Karpas-422 (cell line): ENCODE measurements around the gene NME7. TPM values are rescaled to one million over a fixed set of nuclear protein-coding genes. Genes with fewer than 3 reads are reported as not detected.

Experiments
- DNase-seq: peaks from one replicate; pipeline ENCODE4 v3.0.0-alpha.2; 2015
- H2AFZ ChIP-seq: fragments of 200-600 bp; sonication (generic); 2 replicates; pipeline ENCODE4 v1.6.1; 2014; ENCODE audit warnings: antibody characterized with exemption, low read length, mixed read lengths
- H3K27ac ChIP-seq: fragments of 200-600 bp; sonication (generic); 2 replicates; pipeline ENCODE4 v1.5.1; 2014; ENCODE audit warnings: mild to moderate bottlenecking, low read length, moderate library complexity
- H3K27me3 ChIP-seq: fragments of 200-600 bp; sonication (generic); 2 replicates; pipeline ENCODE4 v1.6.1; 2014; ENCODE audit warnings: low read length, mixed read lengths
- H3K36me3 ChIP-seq: fragments of 200-600 bp; sonication (generic); 2 replicates; pipeline ENCODE4 v1.6.1; 2014; ENCODE audit warnings: low read length, mixed read lengths; ENCODE audit not compliant: insufficient read depth
- H3K4me1 ChIP-seq: fragments of 200-600 bp; sonication (generic); 2 replicates; pipeline ENCODE4 v1.6.1; 2014; ENCODE audit warnings: mild to moderate bottlenecking, low read length, mixed read lengths
- H3K4me2 ChIP-seq: fragments of 200-600 bp; sonication (generic); 2 replicates; pipeline ENCODE4 v1.6.1; 2014; ENCODE audit warnings: low read length, low read depth, mild to moderate bottlenecking; ENCODE audit not compliant: poor library complexity, severe bottlenecking
- H3K4me3 ChIP-seq: fragments of 200-600 bp; sonication (generic); 2 replicates; pipeline ENCODE4 v1.5.1; 2014; ENCODE audit warnings: mild to moderate bottlenecking, antibody characterized with exemption, low read length, mixed read lengths
- H3K79me2 ChIP-seq: fragments of 200-600 bp; sonication (generic); 2 replicates; pipeline ENCODE4 v1.6.1; 2014; ENCODE audit warnings: mild to moderate bottlenecking, low read length, mixed read lengths
- H3K9ac ChIP-seq: fragments of 200-600 bp; sonication (generic); 2 replicates; pipeline ENCODE4 v1.6.0; 2014; ENCODE audit warnings: low read length
- H3K9me2 ChIP-seq: fragments of 200-600 bp; sonication (generic), shearing (Covaris generic); replicated peaks from 2 replicates; pipeline ENCODE4 v1.6.0; 2014; ENCODE audit warnings: mild to moderate bottlenecking, low read length, moderate library complexity; ENCODE audit not compliant: insufficient read depth
- H3K9me3 ChIP-seq: fragments of 300-700, 200-600 bp; sonication (generic); 2 replicates; pipeline ENCODE4 v1.6.1; 2014; ENCODE audit warnings: low read length, mixed read lengths
- H4K20me1 ChIP-seq: fragments of 200-600 bp; sonication (generic); 2 replicates; pipeline ENCODE4 v1.6.1; 2014; ENCODE audit warnings: mild to moderate bottlenecking, antibody characterized with exemption, low read length, low read depth; ENCODE audit not compliant: insufficient read depth
- total RNA-seq: library from RNA; depleted of rRNA; stranded (reverse); fragments of >200 nt; shearing (Covaris generic); gene quantifications from 2 replicates; pipeline ENCODE4 v1.2.3, GENCODE V29; 2014; ENCODE audit warnings: low replicate concordance

NME7 gene
- total RNA-seq, 1 experiment from 2014 or later, result 7.2 TPM

DNA sequence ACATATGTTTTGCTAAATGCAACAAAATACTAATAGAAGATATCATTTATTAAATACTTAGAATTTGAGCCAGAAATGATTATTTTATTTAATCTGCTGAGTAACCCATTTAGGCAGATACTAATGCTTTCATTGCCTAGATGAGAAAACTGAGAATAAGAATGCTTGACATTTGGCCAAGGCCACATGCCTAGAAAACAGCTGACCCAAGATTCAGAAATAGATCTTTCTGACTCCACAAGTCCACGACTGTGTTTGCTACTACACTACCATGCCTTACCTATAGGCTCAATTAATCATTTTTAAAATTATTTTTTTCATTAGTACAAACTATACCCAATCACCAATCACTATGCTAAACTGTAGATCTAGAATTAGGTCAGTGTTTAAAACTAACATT, 131.5 kb downstream of the NME7 start:
- no peaks in the 10 kb centered on the region for H3K9me2 ChIP-seq
- no peaks in the 10 kb centered on the region for H3K4me1 ChIP-seq
- H4K20me1 ChIP-seq, result no peaks in the 10 kb centered on the region
- H2AFZ ChIP-seq, result no peak overlapping the region
- DNase-seq, result no peak
- H3K36me3 ChIP-seq, result no peaks in the 10 kb centered on the region
- no peak overlapping the region for H3K4me3 ChIP-seq
- H3K27ac ChIP-seq, result no peak overlapping the region
- no peaks in the 10 kb centered on the region for H3K79me2 ChIP-seq
- H3K9me3 ChIP-seq, result no peaks in the 10 kb centered on the region
- H3K27me3 ChIP-seq, result no peaks in the 10 kb centered on the region
- H3K4me2 ChIP-seq, result no peak overlapping the region
- H3K9ac ChIP-seq, result no peak overlapping the region

DNA sequence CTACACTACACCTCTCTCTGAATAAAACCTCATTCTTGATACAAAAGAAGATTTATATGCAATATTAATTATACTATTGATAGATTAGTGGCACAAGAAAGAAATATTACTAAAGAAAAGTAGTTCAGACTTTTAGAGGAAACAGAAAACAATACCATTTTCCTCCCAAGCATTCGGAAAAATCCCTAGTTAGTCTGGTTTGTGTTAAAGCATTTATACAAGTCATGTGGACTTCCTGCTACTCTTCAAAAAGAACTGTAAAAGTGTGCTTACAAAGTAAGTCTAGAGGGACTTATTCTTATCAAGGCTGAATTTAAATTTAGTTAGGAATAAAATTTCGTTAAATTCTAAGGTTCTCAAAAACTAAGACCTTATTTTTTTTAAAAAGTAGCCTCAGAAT, 132.0 kb downstream of the NME7 start:
- H3K4me3 ChIP-seq, result no peak overlapping the region
- H3K4me1 ChIP-seq, result no peaks in the 10 kb centered on the region
- H3K79me2 ChIP-seq, result no peaks in the 10 kb centered on the region
- H3K4me2 ChIP-seq, result no peak overlapping the region
- no peaks in the 10 kb centered on the region for H3K27me3 ChIP-seq
- H3K36me3 ChIP-seq, result no peaks in the 10 kb centered on the region
- no peak overlapping the region for H2AFZ ChIP-seq
- no peak for DNase-seq
- H3K9ac ChIP-seq, result no peak overlapping the region
- H3K9me3 ChIP-seq, result no peaks in the 10 kb centered on the region
- H3K27ac ChIP-seq, result no peak overlapping the region
- H3K9me2 ChIP-seq, result no peaks in the 10 kb centered on the region
- no peaks in the 10 kb centered on the region for H4K20me1 ChIP-seq

DNA sequence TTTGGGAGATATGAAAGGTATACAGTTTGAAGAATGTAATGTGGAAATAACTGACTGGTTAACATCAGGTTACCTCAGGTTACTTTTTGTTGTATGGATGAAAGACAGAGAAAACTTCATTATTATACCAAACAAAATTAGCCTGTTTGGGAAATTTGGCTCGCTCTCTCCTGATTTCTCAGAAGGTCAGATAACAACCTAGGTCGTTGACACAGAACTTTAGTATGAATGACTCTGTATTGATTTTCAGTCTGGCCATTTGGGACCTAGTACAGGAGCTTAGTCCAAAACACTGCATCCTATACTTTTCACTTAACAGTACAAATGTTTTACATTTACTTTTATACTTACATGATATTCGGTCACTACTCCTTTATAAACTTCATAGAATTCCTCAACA, 132.8 kb downstream of the NME7 start:
- H4K20me1 ChIP-seq, result no peaks in the 10 kb centered on the region
- no peak overlapping the region for H2AFZ ChIP-seq
- H3K27ac ChIP-seq, result no peak overlapping the region
- H3K4me3 ChIP-seq, result no peak overlapping the region
- no peaks in the 10 kb centered on the region for H3K4me1 ChIP-seq
- H3K9me3 ChIP-seq, result no peaks in the 10 kb centered on the region
- H3K9ac ChIP-seq, result no peak overlapping the region
- no peak for DNase-seq
- no peaks in the 10 kb centered on the region for H3K36me3 ChIP-seq
- H3K9me2 ChIP-seq, result no peaks in the 10 kb centered on the region
- H3K79me2 ChIP-seq, result no peaks in the 10 kb centered on the region
- H3K27me3 ChIP-seq, result no peaks in the 10 kb centered on the region
- H3K4me2 ChIP-seq, result no peak overlapping the region

DNA sequence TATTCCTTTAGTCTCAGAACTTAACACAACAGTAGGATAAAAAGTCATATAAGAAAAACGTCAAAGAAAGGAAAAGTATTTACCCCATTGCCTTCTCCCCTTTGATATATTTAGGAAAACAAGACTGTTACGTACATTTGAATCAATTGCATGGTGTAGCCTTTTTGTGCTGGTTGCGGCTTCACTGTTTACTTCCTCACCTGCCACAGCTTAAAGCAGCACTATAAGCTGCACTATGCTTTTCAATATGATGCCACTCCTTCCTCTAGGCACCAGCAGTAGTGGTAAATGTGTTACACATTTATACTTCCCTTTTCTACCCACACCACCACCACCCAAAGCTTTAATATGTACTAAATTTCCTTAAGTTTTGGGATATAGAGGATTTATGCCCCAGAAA, 150.0 kb downstream of the NME7 start:
- Histone ChIP-seq H3K79me2 (no peaks in the 10 kb centered on the region), H3K9me3 (no peaks in the 10 kb centered on the region), H3K27me3 (no peaks in the 10 kb centered on the region), H3K9ac (no peak overlapping the region), H3K4me2 (no peak overlapping the region), H3K9me2 (no peaks in the 10 kb centered on the region; the same call in 1 of the 2 replicates), H2AFZ (no peak overlapping the region), H3K27ac (no peak overlapping the region), H3K36me3 (no peaks in the 10 kb centered on the region), H3K4me3 (no peak overlapping the region), H4K20me1 (no peaks in the 10 kb centered on the region), H3K4me1 (no peaks in the 10 kb centered on the region)
- no peak for DNase-seq

DNA sequence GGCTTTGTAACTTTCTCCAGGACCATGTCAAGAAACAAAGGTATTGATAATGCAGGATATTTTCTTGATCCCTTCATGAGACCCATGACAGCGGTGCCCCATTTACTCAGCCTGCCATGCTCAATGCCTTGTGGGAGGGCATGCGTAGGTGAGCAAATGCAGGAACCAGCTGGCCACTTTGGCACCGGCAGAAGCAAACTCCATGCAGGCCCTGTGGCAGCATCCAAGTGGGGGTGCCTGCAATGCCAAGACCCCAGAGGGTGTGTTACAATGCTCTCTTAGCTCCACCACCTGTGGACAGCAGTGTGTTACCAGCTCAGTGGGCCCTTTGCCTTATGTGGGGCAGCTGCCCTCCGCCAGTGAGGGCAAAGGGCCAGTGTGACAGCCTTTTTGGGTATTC, 153.0 kb downstream of the NME7 start:
- Histone ChIP-seq H3K4me3 (no peak overlapping the region), H3K79me2 (no peaks in the 10 kb centered on the region), H3K36me3 (no peaks in the 10 kb centered on the region), H2AFZ (no peak overlapping the region), H3K9me3 (no peaks in the 10 kb centered on the region), H3K27me3 (no peaks in the 10 kb centered on the region), H3K9ac (no peak overlapping the region), H4K20me1 (no peaks in the 10 kb centered on the region), H3K27ac (no peak overlapping the region), H3K9me2 (no peaks in the 10 kb centered on the region; the same call in 1 of the 2 replicates), H3K4me1 (no peaks in the 10 kb centered on the region), H3K4me2 (no peak overlapping the region)
- DNase-seq, result no peak

DNA sequence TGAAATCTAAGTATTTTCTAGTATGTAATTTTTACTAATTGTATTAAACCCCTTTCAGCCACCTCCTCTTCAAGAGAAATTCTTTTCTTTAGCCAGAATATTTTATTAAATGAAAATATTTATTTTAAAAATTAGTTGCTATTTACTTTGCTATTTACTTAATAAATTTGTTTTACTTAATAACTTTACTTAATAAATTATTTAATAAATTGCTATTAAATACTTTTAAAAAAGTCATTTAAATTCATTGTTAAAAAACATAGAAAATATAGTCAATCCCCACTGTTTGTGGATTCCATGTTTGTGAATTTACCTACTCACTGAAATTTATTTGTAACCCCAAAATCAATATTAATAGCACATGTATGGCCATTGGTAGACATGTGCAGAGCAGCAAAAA, 155.5 kb downstream of the NME7 start:
- Histone ChIP-seq H2AFZ (no peak overlapping the region), H3K79me2 (no peaks in the 10 kb centered on the region), H3K27me3 (no peaks in the 10 kb centered on the region), H3K9me2 (no peaks in the 10 kb centered on the region; the same call in 1 of the 2 replicates), H3K27ac (no peak overlapping the region), H3K9me3 (no peaks in the 10 kb centered on the region), H3K4me3 (no peak overlapping the region), H3K4me2 (no peak overlapping the region), H3K4me1 (no peaks in the 10 kb centered on the region), H4K20me1 (no peaks in the 10 kb centered on the region), H3K36me3 (no peaks in the 10 kb centered on the region), H3K9ac (no peak overlapping the region)
- DNase-seq, result no peak

DNA sequence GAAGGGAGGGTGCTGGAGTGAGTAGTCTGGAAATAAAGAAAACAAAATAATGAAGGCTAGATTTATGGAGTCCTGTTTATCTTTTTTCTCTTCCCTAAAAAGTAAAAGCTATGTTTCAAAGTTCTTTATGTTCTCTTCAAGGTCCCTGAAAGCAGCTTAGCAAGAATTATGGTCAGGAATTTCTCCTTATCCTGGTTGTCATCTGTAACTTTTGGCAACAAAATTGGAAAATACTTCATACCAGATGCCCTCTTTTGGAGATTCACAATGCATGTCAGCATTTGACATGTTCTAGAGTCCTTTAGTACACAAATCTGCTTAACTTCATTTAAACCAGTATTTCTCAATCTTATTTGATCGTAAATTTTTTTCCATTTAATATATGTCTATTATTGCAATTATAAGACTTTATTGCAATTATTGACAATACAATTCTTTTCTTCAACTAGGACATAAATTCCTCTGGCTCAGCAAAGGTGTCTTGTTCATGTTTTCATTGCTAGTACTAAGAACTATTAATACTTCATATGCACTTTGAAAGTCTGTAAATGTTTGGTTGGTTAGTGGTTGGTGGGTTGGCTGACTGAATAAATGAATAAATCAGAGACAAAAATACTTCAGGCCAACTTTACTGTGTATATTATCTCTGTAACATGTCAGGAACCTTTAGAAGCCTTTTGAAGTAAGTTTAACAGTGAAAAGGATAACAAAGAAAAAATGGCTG, 159.6 kb downstream of the NME7 start:
- Histone ChIP-seq H3K4me1 (no peaks in the 10 kb centered on the region), H3K4me3 (no peak overlapping the region), H2AFZ (no peak overlapping the region), H3K9ac (no peak overlapping the region), H4K20me1 (0 out of 2 replicates have a peak, but pooled peaks cover 4% of the 10 kb centered on the region), H3K9me2 (no peaks in the 10 kb centered on the region), H3K4me2 (no peak overlapping the region), H3K9me3 (no peaks in the 10 kb centered on the region), H3K36me3 (no peaks in the 10 kb centered on the region), H3K27me3 (no peaks in the 10 kb centered on the region), H3K27ac (no peak overlapping the region), H3K79me2 (no peaks in the 10 kb centered on the region)
- DNase-seq, result no peak

DNA sequence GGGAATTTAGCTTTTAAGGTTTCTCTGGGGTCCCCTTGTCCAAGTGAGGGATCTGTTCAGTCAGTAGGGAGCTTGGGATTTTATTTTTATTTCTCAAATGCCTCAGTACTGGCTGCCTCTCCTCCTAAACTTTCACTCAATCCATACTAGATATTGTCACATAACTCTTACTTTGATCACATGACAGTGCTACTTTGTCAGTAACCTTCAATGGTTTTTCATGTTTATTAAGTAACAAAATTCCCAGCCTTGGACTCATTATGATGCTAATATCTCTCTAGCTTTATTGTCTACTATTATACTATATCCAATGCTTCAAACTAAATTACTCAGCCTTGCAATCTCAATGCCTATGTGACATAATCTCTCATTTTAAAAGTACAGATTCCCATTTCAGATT, 163.4 kb downstream of the NME7 start:
- Histone ChIP-seq H3K79me2 (no peaks in the 10 kb centered on the region), H3K4me1 (no peaks in the 10 kb centered on the region), H3K36me3 (no peaks in the 10 kb centered on the region), H3K27ac (no peak overlapping the region), H3K9me3 (no peaks in the 10 kb centered on the region), H3K9ac (no peak overlapping the region), H4K20me1 (0 out of 2 replicates have a peak, but pooled peaks cover 4% of the 10 kb centered on the region), H3K4me3 (no peak overlapping the region), H3K4me2 (no peak overlapping the region), H3K27me3 (no peaks in the 10 kb centered on the region), H2AFZ (no peak overlapping the region), H3K9me2 (no peaks in the 10 kb centered on the region)
- no peak for DNase-seq
